ENCODE measurements around the gene DDB1. TPM values are rescaled to one million over a fixed set of nuclear protein-coding genes. Genes with fewer than 3 reads are reported as not detected.

The DDB1 gene
- total and polyA plus RNA-seq, 10 of the 15 experiments (the other 5 are each of a cell fraction or from before 2014, with no cell fraction given): 136 to 272 (median 216) TPM

GRCh38 chr11:61309739-61310138 is 23.2 kb downstream of the DDB1 start:
- intact Hi-C loops (cut with micrococcal nuclease; ENCODE audit: unreplicated experiment) (no loop called here), in situ Hi-C loops (cut with MboI) (no loop called here)
- ChIA-PET SMC1A (ENCODE audit: uncharacterized antibody, unreplicated experiment) (interaction anchor here (0.9 to 2.0 kb wide), 4 partner anchors 8 to 76 kb away, joined by 3 to 5 read pairs (median 3); no protein-coding TSS in a partner anchor), CTCF (interaction anchor here (1.0 to 1.8 kb wide), 4 partner anchors 22 to 84 kb away, joined by 3 read pairs; no protein-coding TSS in a partner anchor), RAD21 (ENCODE audit: unreplicated experiment) (no interaction called here), POLR2A (interaction anchor here (0.7 kb wide), 1 partner anchor 60 kb away, joined by 3 read pairs; no protein-coding TSS in a partner anchor)
- H2AFZ ChIP-seq (ENCODE audit: control insufficient read depth, low read depth, low read length): no peak overlapping the region
- H3K4me1 ChIP-seq (ENCODE audit: control insufficient read depth, insufficient read depth, low read length): no peaks in the 10 kb centered on the region
- no TSS peak for BruUV-seq (replicated peaks)
- no peak overlapping the region for H3K4me2 ChIP-seq (ENCODE audit: control insufficient read depth, insufficient read depth)
- no peak for DNase-seq (ENCODE audit: low read depth, low spot score)
- no peak for FAIRE-seq
- H3K4me3 ChIP-seq: no peak overlapping the region
- no peaks in the 10 kb centered on the region for H3K79me2 ChIP-seq (ENCODE audit: control insufficient read depth, insufficient read depth, low read length)
- no peak overlapping the region for H3K27ac ChIP-seq (ENCODE audit: control insufficient read depth, insufficient read depth)
- no peaks in the 10 kb centered on the region for H3K27me3 ChIP-seq (replicated peaks in 1 of 2; ENCODE audit: control insufficient read depth in 2 of 2, insufficient read depth in 2 of 2, low read length in 1 of 2)
- TF ChIP-seq NFXL1 (IDR thresholded peaks at IDR 0.05; ENCODE audit: borderline replicate concordance) (no peak), MTA2 (IDR thresholded peaks at IDR 0.05; ENCODE audit: low read depth) (no peak), TAF1 (IDR thresholded peaks at IDR 0.05; ENCODE audit: borderline replicate concordance, low read depth, low read length) (no peak), SREBF2 (IDR thresholded peaks at IDR 0.05; ENCODE audit: low read length) (no peak), MEF2A (IDR thresholded peaks at IDR 0.05; ENCODE audit: insufficient read depth, low read depth, low read length) (no peak), NFIC (IDR thresholded peaks at IDR 0.05; ENCODE audit: low read depth, low read length) (no peak), ZNF384 (IDR thresholded peaks at IDR 0.05; ENCODE audit: borderline replicate concordance, low read depth, low read length) (no peak), IKZF2 (IDR thresholded peaks at IDR 0.05) (no peak), FOXM1 (IDR thresholded peaks at IDR 0.05; ENCODE audit: low read depth, low read length) (no peak), E2F4 (IDR thresholded peaks at IDR 0.05; ENCODE audit: low read depth, low read length) (no peak), GABPA (IDR thresholded peaks at IDR 0.05; ENCODE audit: low read depth) (no peak), POLR2AphosphoS2 (IDR thresholded peaks at IDR 0.05; ENCODE audit: low read depth, low read length) (no peak), ZBTB33 (IDR thresholded peaks at IDR 0.05) (no peak), E4F1 (IDR thresholded peaks at IDR 0.05; ENCODE audit: borderline replicate concordance, partially characterized antibody) (no peak), CBX5 (IDR thresholded peaks at IDR 0.05; ENCODE audit: low read depth) (no peak)
- no peak overlapping the region for H3K9ac ChIP-seq (ENCODE audit: control insufficient read depth, insufficient read depth, low read length)
- WGBS (ENCODE audit: insufficient coverage, insufficient replicate concordance, low lambda C conversion rate, missing lambda C conversion rate): 99% methylated on average over 7 of the region's 7 CpGs
- ATAC-seq: no peak
- no peaks in the 10 kb centered on the region for H4K20me1 ChIP-seq (ENCODE audit: control insufficient read depth, insufficient read depth)
- H3K36me3 ChIP-seq (ENCODE audit: control insufficient read depth in 2 of 2, insufficient read depth in 2 of 2, low read length in 1 of 2): peaks cover 41 to 51% of the 10 kb centered on the region in 2 experiments
- no peaks in the 10 kb centered on the region for H3K9me3 ChIP-seq (replicated peaks; ENCODE audit: control insufficient read depth, insufficient read depth, low read length)

Data from GM12878 (cell line).